ENCODE results near the gene UCN3. TPM values are rescaled to one million over a fixed set of nuclear protein-coding genes. Genes with fewer than 3 reads are reported as not detected.

The UCN3 gene
- total and polyA plus RNA-seq, 2 experiments from 2014 or later, result not detected

DNA sequence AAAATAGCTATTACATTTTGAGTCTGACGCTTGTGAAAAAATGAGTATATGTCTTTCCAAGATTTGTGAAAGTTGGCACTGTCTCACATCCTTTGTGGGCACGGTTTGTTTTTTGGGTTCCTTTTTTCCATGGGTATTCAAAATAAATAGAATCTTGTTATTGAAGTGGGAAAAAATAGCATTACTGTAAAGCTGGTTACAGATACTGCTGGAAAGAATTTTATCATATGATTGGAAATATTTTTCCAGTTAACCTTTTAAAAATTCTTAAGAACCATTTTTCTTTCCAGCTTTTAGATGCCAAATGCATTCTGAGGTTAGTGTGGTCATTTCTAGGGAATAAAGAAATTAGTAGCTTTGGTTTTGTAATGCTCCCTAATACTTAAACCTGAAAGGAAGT, 59.0 kb downstream of the UCN3 start:
- Histone ChIP-seq H3K4me2 (no peak overlapping the region), H4K20me1 (ENCODE audit: insufficient read depth, poor library complexity, severe bottlenecking) (no peaks in the 10 kb centered on the region), H3K4me3 (no peak overlapping the region), H3K27me3 (no peaks in the 10 kb centered on the region), H3K9me3 (ENCODE audit: low read depth) (no peaks in the 10 kb centered on the region), H2AFZ (no peak overlapping the region), H3K4me1 (ENCODE audit: insufficient read depth) (no peaks in the 10 kb centered on the region), H3K27ac (no peak overlapping the region), H3K79me2 (peaks cover 56% of the 10 kb centered on the region), H3K9me2 (replicated peaks; ENCODE audit: insufficient read depth) (no peaks in the 10 kb centered on the region), H3K36me3 (replicated peaks; ENCODE audit: insufficient read depth, low read depth) (no peaks in the 10 kb centered on the region)
- no peak for DNase-seq (ENCODE audit: low spot score)
- 53% methylated on average over 2 of the region's 2 CpGs for WGBS (ENCODE audit: low lambda C conversion rate, missing lambda C conversion rate)
- TF ChIP-seq, protein P1, sequence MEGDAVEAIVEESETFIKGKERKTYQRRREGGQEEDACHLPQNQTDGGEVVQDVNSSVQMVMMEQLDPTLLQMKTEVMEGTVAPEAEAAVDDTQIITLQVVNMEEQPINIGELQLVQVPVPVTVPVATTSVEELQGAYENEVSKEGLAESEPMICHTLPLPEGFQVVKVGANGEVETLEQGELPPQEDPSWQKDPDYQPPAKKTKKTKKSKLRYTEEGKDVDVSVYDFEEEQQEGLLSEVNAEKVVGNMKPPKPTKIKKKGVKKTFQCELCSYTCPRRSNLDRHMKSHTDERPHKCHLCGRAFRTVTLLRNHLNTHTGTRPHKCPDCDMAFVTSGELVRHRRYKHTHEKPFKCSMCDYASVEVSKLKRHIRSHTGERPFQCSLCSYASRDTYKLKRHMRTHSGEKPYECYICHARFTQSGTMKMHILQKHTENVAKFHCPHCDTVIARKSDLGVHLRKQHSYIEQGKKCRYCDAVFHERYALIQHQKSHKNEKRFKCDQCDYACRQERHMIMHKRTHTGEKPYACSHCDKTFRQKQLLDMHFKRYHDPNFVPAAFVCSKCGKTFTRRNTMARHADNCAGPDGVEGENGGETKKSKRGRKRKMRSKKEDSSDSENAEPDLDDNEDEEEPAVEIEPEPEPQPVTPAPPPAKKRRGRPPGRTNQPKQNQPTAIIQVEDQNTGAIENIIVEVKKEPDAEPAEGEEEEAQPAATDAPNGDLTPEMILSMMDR (IDR thresholded peaks at IDR 0.05; ENCODE audit: poor library complexity), result no peak
- TF ChIP-seq EZH2 (IDR thresholded peaks at IDR 0.05; ENCODE audit: borderline replicate concordance) (no peak), EZH2phosphoT487 (IDR thresholded peaks at IDR 0.05; ENCODE audit: low read depth, severe bottlenecking, unreplicated experiment) (no peak)

Other genes starting within 250 kb of the UCN3 start
- not detected in 2 replicates for gene AKR1C8, start 179.8 kb upstream of the UCN3 start, total RNA-seq
- gene AKR1C8, start 179.8 kb upstream of the UCN3 start, polyA plus RNA-seq, result 0.19 TPM in 1 of 2 replicates, not detected in the other
- 1.5 and 1.7 TPM in 2 replicates for gene AKR1C4, start 168.1 kb upstream of the UCN3 start, total RNA-seq
- gene AKR1C4, start 168.1 kb upstream of the UCN3 start, polyA plus RNA-seq, result 0.40 and 0.52 TPM in 2 replicates
- gene TUBAL3, start 39.9 kb downstream of the UCN3 start, total RNA-seq, result 1.0 and 1.7 TPM in 2 replicates
- gene TUBAL3, start 39.9 kb downstream of the UCN3 start, polyA plus RNA-seq, result 0.58 TPM in 1 of 2 replicates, not detected in the other
- gene NET1, start 47.6 kb downstream of the UCN3 start, total RNA-seq, result 96.4 and 99.8 TPM in 2 replicates
- 62.5 and 67.7 TPM in 2 replicates for gene NET1, start 47.6 kb downstream of the UCN3 start, polyA plus RNA-seq
- gene CALML5, start 134.6 kb downstream of the UCN3 start, total RNA-seq, result not detected in 2 replicates
- gene CALML5, start 134.6 kb downstream of the UCN3 start, polyA plus RNA-seq, result not detected in 2 replicates
- gene CALML3, start 160.0 kb downstream of the UCN3 start, total RNA-seq, result not detected in 2 replicates
- not detected in 2 replicates for gene CALML3, start 160.0 kb downstream of the UCN3 start, polyA plus RNA-seq